Ecto neural progenitor cell (in vitro differentiated cells): ENCODE data around the gene KCNAB1.

Experiments used
- DNase-seq: peaks from one replicate; pipeline ENCODE4 v3.0.0-alpha.2; 2018; ENCODE audit warnings: low spot score

The KCNAB1 gene

GRCh38 chr3:156140001-156140595, 19.7 kb downstream of the KCNAB1 start:
- no peak for DNase-seq

- DNase-seq = no peak
These were observed 22.3 kb downstream of the KCNAB1 start for GRCh38 chr3:156142702-156143101.

- no peak for DNase-seq
These were observed 22.8 kb downstream of the KCNAB1 start for GRCh38 chr3:156143136-156143535.

- no peak for DNase-seq
These were observed 23.7 kb downstream of the KCNAB1 start for GRCh38 chr3:156144060-156144459.

GRCh38 chr3:156145866-156146265, 25.5 kb downstream of the KCNAB1 start:
- no peak for DNase-seq

GRCh38 chr3:156148345-156148945, 28.1 kb downstream of the KCNAB1 start:
- no peak for DNase-seq

GRCh38 chr3:156148946-156149381, 28.6 kb downstream of the KCNAB1 start:
- no peak for DNase-seq

- no peak for DNase-seq
These were observed 29.5 kb downstream of the KCNAB1 start for GRCh38 chr3:156149876-156150275.

GRCh38 chr3:156150434-156151066, 30.2 kb downstream of the KCNAB1 start:
- DNase-seq = no peak

GRCh38 chr3:156151824-156152428, 31.5 kb downstream of the KCNAB1 start:
- DNase-seq = peak; percentile 81

GRCh38 chr3:156158656-156159295, 38.4 kb downstream of the KCNAB1 start:
- no peak for DNase-seq

- no peak for DNase-seq
These were observed 40.3 kb downstream of the KCNAB1 start for GRCh38 chr3:156160647-156161046.

GRCh38 chr3:156161172-156161571, 40.8 kb downstream of the KCNAB1 start:
- DNase-seq = no peak

GRCh38 chr3:156163848-156164247, 43.5 kb downstream of the KCNAB1 start:
- DNase-seq = no peak

GRCh38 chr3:156166808-156167207, 46.4 kb downstream of the KCNAB1 start:
- DNase-seq = no peak

GRCh38 chr3:156170571-156170970, 50.2 kb downstream of the KCNAB1 start:
- DNase-seq = no peak

- no peak for DNase-seq
These were observed 51.2 kb downstream of the KCNAB1 start for GRCh38 chr3:156171281-156172267.

- no peak for DNase-seq
These were observed 52.2 kb downstream of the KCNAB1 start for GRCh38 chr3:156172536-156172935.

- DNase-seq = no peak
These were observed 54.0 kb downstream of the KCNAB1 start for GRCh38 chr3:156174229-156174847.

- no peak for DNase-seq
These were observed 55.2 kb downstream of the KCNAB1 start for GRCh38 chr3:156175570-156175969.

GRCh38 chr3:156176048-156176447, 55.7 kb downstream of the KCNAB1 start:
- no peak for DNase-seq
